Trophoblast cell (in vitro differentiated cells and primary cell): ENCODE measurements around the gene RNF212.

ENCODE experiments used
- DNase-seq, 2 donors: peaks; one replicate each; pipeline ENCODE4 v3.0.0-alpha.2; 2016
- H2AFZ ChIP-seq: 2 replicates; pipeline ENCODE4 v1.6.1; 2013; ENCODE audit warnings: low read length, moderate library complexity, mild to moderate bottlenecking; ENCODE audit not compliant: insufficient read depth, poor library complexity
- H2AK5ac ChIP-seq: 2 replicates; pipeline ENCODE4 v1.6.1; 2013; ENCODE audit warnings: mild to moderate bottlenecking, low read length
- H2BK120ac ChIP-seq: 2 replicates; pipeline ENCODE4 v1.6.1; 2013; ENCODE audit warnings: low read length, mild to moderate bottlenecking, moderate library complexity; ENCODE audit not compliant: insufficient read depth, poor library complexity
- H2BK12ac ChIP-seq: 2 replicates; pipeline ENCODE4 v1.6.1; 2013; ENCODE audit warnings: mild to moderate bottlenecking, low read length, moderate library complexity
- H2BK5ac ChIP-seq: 2 replicates; pipeline ENCODE4 v1.6.1; 2013; ENCODE audit warnings: low read length, low read depth, moderate library complexity, mild to moderate bottlenecking; ENCODE audit not compliant: poor library complexity
- H3K14ac ChIP-seq: 2 replicates; pipeline ENCODE4 v1.6.1; 2013; ENCODE audit warnings: mild to moderate bottlenecking, low read length
- H3K18ac ChIP-seq: 2 replicates; pipeline ENCODE4 v1.6.1; 2013; ENCODE audit warnings: mild to moderate bottlenecking, low read length
- H3K23ac ChIP-seq: 2 replicates; pipeline ENCODE4 v1.6.1; 2013; ENCODE audit warnings: low read length
- H3K27ac ChIP-seq: 2 replicates; pipeline ENCODE4 v1.5.1; 2013; ENCODE audit warnings: low read depth, mild to moderate bottlenecking, inconsistent platforms, low read length, moderate library complexity
- H3K27me3 ChIP-seq: 2 replicates; pipeline ENCODE4 v1.6.1; 2013; ENCODE audit warnings: inconsistent platforms, mild to moderate bottlenecking, low read length, moderate library complexity; ENCODE audit not compliant: insufficient read depth
- H3K36me3 ChIP-seq, 2 experiments: 1 replicate in 1 of 2; 2 replicates in 1 of 2; pipeline ENCODE4 v1.6.1; 2013; ENCODE audit warnings: low read length in 2 of 2, mild to moderate bottlenecking in 2 of 2, moderate library complexity in 1 of 2; ENCODE audit not compliant: insufficient read depth in 2 of 2, control insufficient read depth in 1 of 2
- H3K4ac ChIP-seq: 2 replicates; pipeline ENCODE4 v1.6.1; 2013; ENCODE audit warnings: low read depth, mild to moderate bottlenecking, low read length, moderate library complexity
- H3K4me1 ChIP-seq, 2 experiments: 1 replicate in 1 of 2; 2 replicates in 1 of 2; pipeline ENCODE4 v1.6.1; 2013; ENCODE audit warnings: low read length in 2 of 2, mild to moderate bottlenecking in 2 of 2, moderate library complexity in 1 of 2; ENCODE audit not compliant: insufficient read depth in 2 of 2, control insufficient read depth in 1 of 2
- H3K4me2 ChIP-seq: 2 replicates; pipeline ENCODE4 v1.6.1; 2013; ENCODE audit warnings: inconsistent platforms, mild to moderate bottlenecking, low read length, moderate library complexity
- H3K4me3 ChIP-seq: 2 replicates; pipeline ENCODE4 v1.5.1; 2013; ENCODE audit warnings: mild to moderate bottlenecking, low read depth, low read length, inconsistent platforms
- H3K79me1 ChIP-seq: one replicate; pipeline ENCODE4 v1.6.1; 2013; ENCODE audit warnings: low read length
- H3K79me2 ChIP-seq: 2 replicates; pipeline ENCODE4 v1.6.1; 2013; ENCODE audit warnings: low read length, mild to moderate bottlenecking; ENCODE audit not compliant: control insufficient read depth, insufficient read depth, poor library complexity
- H3K9ac ChIP-seq: 2 replicates; pipeline ENCODE4 v1.6.1; 2013; ENCODE audit warnings: mild to moderate bottlenecking, low read length
- H3K9me3 ChIP-seq: 2 replicates; pipeline ENCODE4 v1.6.1; 2013; ENCODE audit warnings: low read depth, mild to moderate bottlenecking, control low read depth, inconsistent platforms, low read length; ENCODE audit not compliant: insufficient read depth
- H4K12ac ChIP-seq: 2 replicates; pipeline ENCODE4 v1.6.1; 2013; ENCODE audit warnings: low read depth, mild to moderate bottlenecking, low read length, moderate library complexity
- H4K8ac ChIP-seq: 2 replicates; pipeline ENCODE4 v1.6.1; 2013; ENCODE audit warnings: low read depth, mild to moderate bottlenecking, low read length, moderate library complexity
- H4K91ac ChIP-seq: one replicate; pipeline ENCODE4 v1.6.1; 2013; ENCODE audit warnings: low read depth, mild to moderate bottlenecking, low read length, moderate library complexity
- WGBS: extraction: QIAGEN DNeasy Blood & Tissue Kit; methylation state at CpG from one replicate; pipeline ENCODE4 v1.1.7; 2013; ENCODE audit warnings: missing lambda C conversion rate; ENCODE audit not compliant: insufficient read length, insufficient coverage; ENCODE audit errors: extremely low coverage; 5-methylcytosine and 5-hydroxymethylcytosine counted together

RNF212 gene

GRCh38 chr4:1041936-1042330, 71.4 kb downstream of the RNF212 start:
- H3K14ac ChIP-seq, result no peak overlapping the region
- peaks cover 2% of the 10 kb centered on the region for H3K79me2 ChIP-seq
- H2BK5ac ChIP-seq, result no peak overlapping the region
- H3K79me1 ChIP-seq, result peaks cover 20% of the 10 kb centered on the region
- peaks cover 3% of the 10 kb centered on the region for H3K9me3 ChIP-seq
- no peak overlapping the region for H4K12ac ChIP-seq
- H3K23ac ChIP-seq, result no peak overlapping the region
- H2AK5ac ChIP-seq, result no peak overlapping the region
- no peak overlapping the region for H3K4me3 ChIP-seq
- H3K36me3 ChIP-seq, result no peaks in the 10 kb centered on the region
- no peak overlapping the region for H2BK12ac ChIP-seq
- H3K4me2 ChIP-seq, result no peak overlapping the region
- no peak overlapping the region for H4K91ac ChIP-seq
- WGBS, result no CpG with 5 or more reads among the region's 8 CpGs
- H3K9ac ChIP-seq, result no peak overlapping the region
- DNase-seq, result no peak
- H3K27me3 ChIP-seq, result no peaks in the 10 kb centered on the region
- H4K8ac ChIP-seq, result no peak overlapping the region
- no peak overlapping the region for H2AFZ ChIP-seq
- H3K18ac ChIP-seq, result no peak overlapping the region
- no peak overlapping the region for H2BK120ac ChIP-seq
- no peak overlapping the region for H3K4ac ChIP-seq
- peaks cover 21 to 29% of the 10 kb centered on the region in 2 experiments for H3K4me1 ChIP-seq
- H3K27ac ChIP-seq, result no peak overlapping the region

GRCh38 chr4:1041147-1041935, 72.0 kb downstream of the RNF212 start:
- Histone ChIP-seq H3K4me2 (no peak overlapping the region), H3K79me2 (peaks cover 2% of the 10 kb centered on the region), H3K4me1 (peaks cover 20 to 28% of the 10 kb centered on the region in 2 experiments), H2BK12ac (no peak overlapping the region), H3K23ac (no peak overlapping the region), H3K27me3 (no peaks in the 10 kb centered on the region), H3K9me3 (peaks cover 3% of the 10 kb centered on the region), H4K91ac (no peak overlapping the region), H3K27ac (no peak overlapping the region), H4K12ac (no peak overlapping the region), H3K14ac (no peak overlapping the region), H2BK120ac (no peak overlapping the region), H3K18ac (no peak overlapping the region), H2AK5ac (no peak overlapping the region), H3K4me3 (no peak overlapping the region), H3K36me3 (no peaks in the 10 kb centered on the region), H3K9ac (no peak overlapping the region), H3K79me1 (peaks cover 17% of the 10 kb centered on the region), H4K8ac (no peak overlapping the region), H3K4ac (no peak overlapping the region), H2BK5ac (no peak overlapping the region), H2AFZ (no peak overlapping the region)
- WGBS, result no CpG with 5 or more reads among the region's 36 CpGs
- DNase-seq, result no peak

GRCh38 chr4:1040344-1041146, 72.8 kb downstream of the RNF212 start:
- no peak overlapping the region for H2BK120ac ChIP-seq
- H3K4ac ChIP-seq, result no peak overlapping the region
- no CpG with 5 or more reads among the region's 21 CpGs for WGBS
- H2AK5ac ChIP-seq, result no peak overlapping the region
- peaks cover 17% of the 10 kb centered on the region for H3K79me1 ChIP-seq
- no peak overlapping the region for H3K4me3 ChIP-seq
- H3K9ac ChIP-seq, result peak overlapping the region; percentile 8
- no peak overlapping the region for H3K18ac ChIP-seq
- no peaks in the 10 kb centered on the region for H3K36me3 ChIP-seq
- H4K8ac ChIP-seq, result no peak overlapping the region
- no peak overlapping the region for H4K12ac ChIP-seq
- H2BK12ac ChIP-seq, result no peak overlapping the region
- peaks cover 20 to 28% of the 10 kb centered on the region in 2 experiments for H3K4me1 ChIP-seq
- H3K27me3 ChIP-seq, result no peaks in the 10 kb centered on the region
- no peak overlapping the region for H2BK5ac ChIP-seq
- H3K14ac ChIP-seq, result no peak overlapping the region
- peaks cover 3% of the 10 kb centered on the region for H3K9me3 ChIP-seq
- H3K4me2 ChIP-seq, result no peak overlapping the region
- H3K23ac ChIP-seq, result no peak overlapping the region
- no peak overlapping the region for H2AFZ ChIP-seq
- DNase-seq, result no peak
- H4K91ac ChIP-seq, result no peak overlapping the region
- H3K27ac ChIP-seq, result no peak overlapping the region
- H3K79me2 ChIP-seq, result peaks cover 2% of the 10 kb centered on the region

GRCh38 chr4:1039493-1040343, 73.6 kb downstream of the RNF212 start:
- H3K9me3 ChIP-seq, result peaks cover 3% of the 10 kb centered on the region
- H3K79me2 ChIP-seq, result no peaks in the 10 kb centered on the region
- no peak overlapping the region for H2BK12ac ChIP-seq
- H3K18ac ChIP-seq, result no peak overlapping the region
- H3K36me3 ChIP-seq, result no peaks in the 10 kb centered on the region
- no peak overlapping the region for H2BK120ac ChIP-seq
- H4K91ac ChIP-seq, result peak overlapping the region; percentile 23
- peak in 1 of 2 donors; percentile 37 for DNase-seq
- no peak overlapping the region for H3K4me3 ChIP-seq
- H4K12ac ChIP-seq, result no peak overlapping the region
- peaks cover 15 to 25% of the 10 kb centered on the region in 2 experiments for H3K4me1 ChIP-seq
- H3K79me1 ChIP-seq, result peaks cover 11% of the 10 kb centered on the region
- no peak overlapping the region for H3K14ac ChIP-seq
- H2AK5ac ChIP-seq, result no peak overlapping the region
- no peak overlapping the region for H3K4ac ChIP-seq
- no CpG with 5 or more reads among the region's 20 CpGs for WGBS
- H2AFZ ChIP-seq, result no peak overlapping the region
- no peak overlapping the region for H4K8ac ChIP-seq
- no peak overlapping the region for H3K27ac ChIP-seq
- no peak overlapping the region for H3K23ac ChIP-seq
- H3K27me3 ChIP-seq, result no peaks in the 10 kb centered on the region
- H2BK5ac ChIP-seq, result no peak overlapping the region
- H3K4me2 ChIP-seq, result no peak overlapping the region
- no peak overlapping the region for H3K9ac ChIP-seq
